BJ (cell line): ENCODE results near the gene CDKAL1. TPM values are rescaled to one million over a fixed set of nuclear protein-coding genes. Genes with fewer than 3 reads are reported as not detected.

Experiments used
- CTCF ChIA-PET: fragments of 350-600 bp; formaldehyde crosslinking; extraction: SDS; loops from one replicate; lab custom pipeline; 2021; ENCODE audit warnings: antibody characterized with exemption, inconsistent platforms; lab: Yijun Ruan, JAX
- POLR2A ChIA-PET: fragments of 300-600 bp; sonication (Branson Sonifier 250); formaldehyde crosslinking; extraction: SDS; loops from one replicate; lab custom pipeline; 2021; ENCODE audit warnings: antibody characterized with exemption; lab: Charles Lee
- DNase-seq: peaks from one replicate; pipeline ENCODE4 v3.0.0-alpha.2; 2011; ENCODE audit warnings: low read depth
- H3K27me3 ChIP-seq: 2 replicates; pipeline ENCODE4 v1.6.0; 2011; ENCODE audit warnings: low read length; ENCODE audit not compliant: control insufficient read depth, insufficient read depth
- H3K36me3 ChIP-seq: 2 replicates; pipeline ENCODE4 v1.5.1; 2011; ENCODE audit warnings: low read length; ENCODE audit not compliant: control insufficient read depth, insufficient read depth
- H3K4me3 ChIP-seq: 2 replicates; pipeline ENCODE4 v1.5.1; 2011; ENCODE audit warnings: low read depth, mild to moderate bottlenecking, control low read depth, low read length
- CTCF ChIP-seq: IDR thresholded peaks from 2 replicates; pipeline ENCODE4 v1.5.1; 2011; ENCODE audit warnings: low read depth, mild to moderate bottlenecking, control low read depth, inconsistent platforms, low read length, moderate library complexity; ENCODE audit not compliant: insufficient read depth
- polyA plus RNA-seq: library from polyadenylated mRNA; depleted of rRNA; stranded (reverse); fragments of >200 nt; gene quantifications from 2 replicates; pipeline ENCODE4 v1.2.3, GENCODE V29; 2011

CDKAL1 gene
- polyA plus RNA-seq, 1 experiment: 3.8 TPM

- Histone ChIP-seq H3K36me3 (no peaks in the 10 kb centered on the region), H3K4me3 (no peak overlapping the region), H3K27me3 (no peaks in the 10 kb centered on the region)
- no peak for DNase-seq
- ChIA-PET POLR2A (no interaction called here), CTCF (no interaction called here)
- TF ChIP-seq CTCF: no peak
Measured at GRCh38 chr6:20572288-20572687, 38.0 kb downstream of the CDKAL1 start.

GRCh38 chr6:20572940-20573339 lies 38.7 kb downstream of the CDKAL1 start:
- H3K4me3 ChIP-seq: no peak overlapping the region
- CTCF ChIA-PET: no interaction called here
- H3K36me3 ChIP-seq: no peaks in the 10 kb centered on the region
- POLR2A ChIA-PET: no interaction called here
- TF ChIP-seq CTCF: no peak
- H3K27me3 ChIP-seq: no peaks in the 10 kb centered on the region
- peak; percentile 12 for DNase-seq

GRCh38 chr6:20574355-20574754 lies 40.1 kb downstream of the CDKAL1 start:
- no peak overlapping the region for H3K4me3 ChIP-seq
- no peaks in the 10 kb centered on the region for H3K27me3 ChIP-seq
- DNase-seq: no peak
- TF ChIP-seq CTCF: no peak
- CTCF ChIA-PET: interaction anchor here (0.8 kb wide), 1 partner anchor 1015 kb away, joined by 3 read pairs; no protein-coding TSS in a partner anchor
- POLR2A ChIA-PET: no interaction called here
- no peaks in the 10 kb centered on the region for H3K36me3 ChIP-seq

GRCh38 chr6:20575125-20575524 lies 40.9 kb downstream of the CDKAL1 start:
- H3K36me3 ChIP-seq: no peaks in the 10 kb centered on the region; the same call in 1 of the 2 replicates
- no peak overlapping the region for H3K4me3 ChIP-seq
- no peak for DNase-seq
- ChIA-PET POLR2A (interaction anchor here (0.6 kb wide), 1 partner anchor 515 kb away, joined by 3 read pairs; no protein-coding TSS in a partner anchor), CTCF (no interaction called here)
- no peak for TF ChIP-seq CTCF
- no peaks in the 10 kb centered on the region for H3K27me3 ChIP-seq

- TF ChIP-seq CTCF: no peak
- Histone ChIP-seq H3K27me3 (no peaks in the 10 kb centered on the region), H3K4me3 (no peak overlapping the region), H3K36me3 (no peaks in the 10 kb centered on the region; the same call in 1 of the 2 replicates)
- POLR2A ChIA-PET: interaction anchor here (0.6 kb wide), 1 partner anchor 514 kb away, joined by 3 read pairs; no protein-coding TSS in a partner anchor
- DNase-seq: no peak
- CTCF ChIA-PET: interaction anchor here (0.6 to 1.0 kb wide), 2 partner anchors 9 to 175 kb away, joined by 3 to 4 read pairs; no protein-coding TSS in a partner anchor
Measured at GRCh38 chr6:20575704-20576451, 41.6 kb downstream of the CDKAL1 start.
